ENCODE measurements around the gene NOS3. TPM values are rescaled to one million over a fixed set of nuclear protein-coding genes. Genes with fewer than 3 reads are reported as not detected.

The NOS3 gene
- total RNA-seq, 1 donor from 2014 or later = 0.78 TPM

GRCh38 chr7:150980663-150981062 lies 10.2 kb upstream of the NOS3 start:
- no peak for DNase-seq

DNA sequence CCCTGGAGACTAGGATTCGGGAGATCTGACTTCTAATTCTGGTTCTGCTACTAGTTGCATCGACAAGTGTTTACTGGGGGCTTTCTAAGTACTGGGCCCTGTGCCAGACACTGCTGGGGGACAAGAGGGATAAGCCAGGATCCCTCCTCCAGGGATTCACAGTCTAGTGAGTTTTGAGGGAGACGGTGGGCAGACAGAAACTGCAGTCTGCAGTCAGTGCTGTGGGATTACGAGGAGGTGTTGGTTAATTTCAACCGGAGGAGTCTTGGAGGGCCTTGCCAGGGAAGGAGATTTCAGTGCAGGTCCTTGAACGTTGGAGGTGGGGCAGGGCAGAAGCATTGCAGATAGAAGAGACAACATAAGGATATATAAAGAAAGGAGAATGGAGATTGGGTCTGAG lies 9.2 kb upstream of the NOS3 start:
- DNase-seq = no peak

GRCh38 chr7:150982351-150982750 lies 8.5 kb upstream of the NOS3 start:
- DNase-seq = peak; percentile 62

DNA sequence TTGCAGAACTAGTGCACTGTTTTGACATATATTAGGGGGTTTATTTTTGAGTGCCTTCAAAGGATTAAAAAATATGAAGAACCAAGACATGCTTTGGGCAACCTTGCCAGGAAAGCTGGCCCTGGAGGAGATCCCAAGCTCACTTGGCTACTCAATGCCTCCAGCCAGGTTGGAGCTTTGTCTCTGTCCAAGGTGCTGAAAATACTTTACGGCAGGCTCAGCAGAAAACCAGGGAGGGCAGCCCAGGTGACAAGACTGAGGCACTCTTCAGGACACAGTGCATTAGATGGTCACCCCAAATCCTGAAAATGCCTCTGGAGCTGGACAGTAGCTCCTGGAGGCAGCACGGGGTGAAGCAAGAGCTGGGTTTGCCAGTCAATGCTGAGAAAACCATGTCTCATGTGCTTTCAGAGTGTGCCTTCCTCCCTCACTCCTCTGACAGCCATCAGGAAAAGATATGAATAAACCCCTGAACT lies 6.9 kb upstream of the NOS3 start:
- DNase-seq = no peak

DNA sequence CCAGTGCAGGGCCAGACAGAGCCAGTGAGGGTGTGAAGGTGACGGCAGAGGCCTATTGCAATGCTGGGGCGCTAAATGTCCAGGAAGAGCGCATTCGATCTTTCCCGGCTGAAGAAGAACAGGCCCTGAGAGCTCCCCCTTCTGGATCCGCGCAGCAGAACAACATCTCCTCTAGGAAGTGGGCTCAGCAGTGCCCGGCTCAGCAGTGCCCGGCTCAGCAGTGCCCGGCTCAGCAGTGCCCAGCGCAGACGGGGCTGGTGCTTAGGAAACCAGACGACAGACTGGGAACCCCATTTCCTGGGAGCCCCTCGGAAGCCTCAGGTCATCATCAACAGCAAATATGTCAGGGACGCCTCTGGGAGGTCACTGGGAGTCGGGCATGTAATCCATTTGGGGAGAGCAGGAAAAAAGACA lies 4.7 kb upstream of the NOS3 start:
- DNase-seq = peak; percentile 40

DNA sequence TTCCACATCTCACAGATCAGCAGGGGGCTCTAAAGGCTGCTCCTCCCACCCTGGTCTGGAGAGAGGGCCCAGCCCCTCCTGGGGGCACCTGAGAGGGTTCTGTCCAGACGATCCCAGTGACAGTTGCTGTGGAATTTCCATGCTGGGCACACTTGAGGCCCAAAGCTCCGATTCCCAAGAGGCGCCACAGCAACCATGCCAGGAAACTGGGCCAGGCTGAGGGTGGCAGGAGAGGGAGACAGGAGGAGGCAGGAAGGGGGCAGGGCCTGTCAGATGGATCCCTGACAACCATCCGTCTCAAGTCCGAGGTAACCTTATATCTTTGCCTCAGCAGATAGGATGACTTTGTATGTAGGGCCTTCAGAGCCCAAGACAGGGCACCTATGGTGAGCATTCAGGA lies 4.3 kb upstream of the NOS3 start:
- DNase-seq = no peak

DNA sequence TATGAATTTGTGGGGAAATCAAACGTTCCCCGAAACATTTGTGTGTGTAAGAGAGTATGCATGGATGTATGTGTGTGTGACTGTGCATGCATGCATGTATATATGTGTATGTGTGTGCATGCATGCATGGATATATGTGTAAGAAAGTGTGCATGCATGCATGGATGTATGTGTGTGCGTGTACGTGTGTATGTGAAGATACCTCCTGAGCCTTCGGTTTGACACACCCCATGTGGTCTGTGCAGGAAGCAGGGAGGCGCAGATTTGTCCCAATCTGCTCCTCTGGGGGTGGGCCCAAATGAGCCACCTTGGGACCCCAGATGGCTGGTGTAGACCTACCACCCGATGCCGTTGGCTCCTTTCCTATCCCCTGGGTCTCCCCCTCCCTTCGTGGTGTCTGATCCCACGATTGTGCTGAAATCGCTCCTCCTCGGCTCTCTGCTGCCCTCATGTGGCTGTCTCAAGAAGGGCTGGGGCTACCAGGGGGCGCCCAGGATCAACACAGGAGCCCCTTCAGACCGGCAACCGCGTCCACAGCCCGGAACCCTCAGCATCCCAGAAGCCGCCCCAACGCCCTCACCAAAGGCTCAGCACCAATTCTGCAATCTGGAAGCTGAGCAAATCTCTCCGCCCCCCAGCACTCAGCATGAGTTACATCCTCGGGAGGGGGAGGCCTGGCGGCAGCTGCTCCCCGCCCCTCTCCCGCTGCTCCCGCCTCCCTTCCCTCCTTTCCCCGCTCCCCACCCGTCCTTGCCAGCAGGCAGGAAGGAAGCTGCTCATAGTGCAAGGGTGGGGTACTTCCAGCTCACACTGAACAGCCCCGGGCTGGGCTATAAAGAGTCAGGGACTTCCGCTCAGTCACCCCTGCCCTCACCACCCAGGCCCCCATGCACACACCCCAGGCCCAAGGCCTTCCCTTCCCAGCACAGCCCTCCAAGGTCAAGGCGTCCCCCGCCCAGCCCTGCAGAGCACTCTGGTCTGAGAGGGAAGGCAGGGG lies 2.3 kb upstream of the NOS3 start:
- peak; percentile 44 for DNase-seq

DNA sequence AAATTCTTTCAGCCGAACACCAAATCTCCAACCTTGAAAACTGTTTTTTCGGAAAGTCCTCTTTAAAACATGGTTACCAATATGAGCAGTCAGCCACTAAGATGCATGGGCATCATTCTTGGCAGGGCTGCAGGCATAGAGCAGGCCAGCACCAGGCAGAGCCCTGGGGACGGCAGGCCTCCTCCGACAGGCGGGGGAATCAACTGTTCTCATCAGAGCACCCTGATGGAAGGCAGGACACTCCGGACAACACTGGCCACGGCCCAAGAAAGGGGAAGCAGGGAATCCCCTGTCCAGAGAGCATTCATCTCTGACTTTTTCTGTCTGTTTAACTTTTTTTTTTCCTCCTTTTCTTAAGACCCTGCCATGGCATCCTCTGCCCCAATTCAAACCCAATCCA lies 1.4 kb upstream of the NOS3 start:
- no peak for DNase-seq

DNA sequence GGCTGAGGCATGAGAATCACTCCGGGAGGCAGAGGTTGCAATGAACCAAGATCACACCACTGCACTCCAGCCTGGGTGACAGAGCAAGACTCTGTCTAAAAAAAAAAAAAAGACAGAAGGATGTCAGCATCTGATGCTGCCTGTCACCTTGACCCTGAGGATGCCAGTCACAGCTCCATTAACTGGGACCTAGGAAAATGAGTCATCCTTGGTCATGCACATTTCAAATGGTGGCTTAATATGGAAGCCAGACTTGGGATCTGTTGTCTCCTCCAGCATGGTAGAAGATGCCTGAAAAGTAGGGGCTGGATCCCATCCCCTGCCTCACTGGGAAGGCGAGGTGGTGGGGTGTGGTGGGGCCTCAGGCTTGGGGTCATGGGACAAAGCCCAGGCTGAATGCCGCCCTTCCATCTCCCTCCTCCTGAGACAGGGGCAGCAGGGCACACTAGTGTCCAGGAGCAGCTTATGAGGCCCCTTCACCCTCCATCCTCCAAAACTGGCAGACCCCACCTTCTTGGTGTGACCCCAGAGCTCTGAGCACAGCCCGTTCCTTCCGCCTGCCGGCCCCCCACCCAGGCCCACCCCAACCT lies 1.3 kb downstream of the NOS3 start:
- DNase-seq = no peak

DNA sequence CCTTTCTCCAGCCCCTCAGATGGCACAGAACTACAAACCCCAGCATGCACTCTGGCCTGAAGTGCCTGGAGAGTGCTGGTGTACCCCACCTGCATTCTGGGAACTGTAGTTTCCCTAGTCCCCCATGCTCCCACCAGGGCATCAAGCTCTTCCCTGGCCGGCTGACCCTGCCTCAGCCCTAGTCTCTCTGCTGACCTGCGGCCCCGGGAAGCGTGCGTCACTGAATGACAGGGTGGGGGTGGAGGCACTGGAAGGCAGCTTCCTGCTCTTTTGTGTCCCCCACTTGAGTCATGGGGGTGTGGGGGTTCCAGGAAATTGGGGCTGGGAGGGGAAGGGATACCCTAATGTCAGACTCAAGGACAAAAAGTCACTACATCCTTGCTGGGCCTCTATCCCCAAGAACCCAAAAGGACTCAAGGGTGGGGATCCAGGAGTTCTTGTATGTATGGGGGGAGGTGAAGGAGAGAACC lies 2.1 kb downstream of the NOS3 start:
- DNase-seq = no peak

DNA sequence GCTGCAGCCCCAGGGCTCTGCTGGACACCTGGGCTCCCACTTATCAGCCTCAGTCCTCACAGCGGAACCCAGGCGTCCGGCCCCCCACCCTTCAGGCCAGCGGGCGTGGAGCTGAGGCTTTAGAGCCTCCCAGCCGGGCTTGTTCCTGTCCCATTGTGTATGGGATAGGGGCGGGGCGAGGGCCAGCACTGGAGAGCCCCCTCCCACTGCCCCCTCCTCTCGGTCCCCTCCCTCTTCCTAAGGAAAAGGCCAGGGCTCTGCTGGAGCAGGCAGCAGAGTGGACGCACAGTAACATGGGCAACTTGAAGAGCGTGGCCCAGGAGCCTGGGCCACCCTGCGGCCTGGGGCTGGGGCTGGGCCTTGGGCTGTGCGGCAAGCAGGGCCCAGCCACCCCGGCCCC lies 2.7 kb downstream of the NOS3 start:
- no peak for DNase-seq

- no peak for DNase-seq
Measured at GRCh38 chr7:150994141-150994837, 3.5 kb downstream of the NOS3 start.

DNA sequence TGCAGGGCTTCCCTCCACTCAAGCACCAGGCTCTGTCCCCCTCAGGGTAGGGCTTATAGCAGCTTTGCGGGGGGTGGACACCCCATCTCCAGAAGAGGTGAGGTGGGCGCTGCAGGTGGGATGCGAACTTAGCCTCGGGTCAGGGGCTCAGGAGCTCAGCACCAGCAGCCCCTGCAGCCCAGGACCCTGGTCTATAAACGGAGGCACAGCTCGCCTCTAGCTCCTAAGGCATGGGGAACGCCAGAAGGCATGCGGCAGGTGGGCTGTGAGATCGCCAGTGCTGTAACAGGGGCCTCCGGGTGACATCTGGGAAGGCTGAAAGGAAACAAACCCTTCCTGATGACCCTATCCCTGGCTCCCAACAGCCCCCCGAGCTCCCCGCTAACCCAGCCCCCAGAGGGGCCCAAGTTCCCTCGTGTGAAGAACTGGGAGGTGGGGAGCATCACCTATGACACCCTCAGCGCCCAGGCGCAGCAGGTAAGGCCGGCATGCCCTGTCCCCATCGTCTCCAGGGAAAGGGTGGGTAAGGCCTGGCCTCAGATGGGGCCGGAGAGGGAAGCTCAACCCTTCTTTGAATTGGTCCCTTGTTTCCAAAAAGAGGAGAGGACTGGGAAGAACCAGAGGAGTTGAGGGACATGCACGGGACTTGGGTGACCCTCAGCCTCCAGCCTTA lies 4.2 kb downstream of the NOS3 start:
- DNase-seq = no peak

GRCh38 chr7:150996376-150997074 lies 5.7 kb downstream of the NOS3 start:
- DNase-seq = no peak

DNA sequence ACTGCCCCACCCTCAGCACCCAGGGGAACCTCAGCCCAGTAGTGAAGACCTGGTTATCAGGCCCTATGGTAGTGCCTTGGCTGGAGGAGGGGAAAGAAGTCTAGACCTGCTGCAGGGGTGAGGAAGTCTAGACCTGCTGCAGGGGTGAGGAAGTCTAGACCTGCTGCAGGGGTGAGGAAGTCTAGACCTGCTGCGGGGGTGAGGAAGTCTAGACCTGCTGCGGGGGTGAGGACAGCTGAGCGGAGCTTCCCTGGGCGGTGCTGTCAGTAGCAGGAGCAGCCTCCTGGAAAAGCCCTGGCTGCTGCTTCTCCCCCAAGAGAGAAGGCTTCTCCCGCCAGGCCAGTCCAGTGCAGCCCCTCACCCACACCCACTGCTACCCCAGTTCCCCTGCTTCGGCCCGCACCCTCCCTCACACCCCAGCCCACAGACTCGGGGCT lies 6.3 kb downstream of the NOS3 start:
- DNase-seq = no peak

- DNase-seq = no peak
Measured at GRCh38 chr7:150997817-150998216, 7.0 kb downstream of the NOS3 start.

GRCh38 chr7:150998341-150998740 lies 7.5 kb downstream of the NOS3 start:
- DNase-seq = no peak

DNA sequence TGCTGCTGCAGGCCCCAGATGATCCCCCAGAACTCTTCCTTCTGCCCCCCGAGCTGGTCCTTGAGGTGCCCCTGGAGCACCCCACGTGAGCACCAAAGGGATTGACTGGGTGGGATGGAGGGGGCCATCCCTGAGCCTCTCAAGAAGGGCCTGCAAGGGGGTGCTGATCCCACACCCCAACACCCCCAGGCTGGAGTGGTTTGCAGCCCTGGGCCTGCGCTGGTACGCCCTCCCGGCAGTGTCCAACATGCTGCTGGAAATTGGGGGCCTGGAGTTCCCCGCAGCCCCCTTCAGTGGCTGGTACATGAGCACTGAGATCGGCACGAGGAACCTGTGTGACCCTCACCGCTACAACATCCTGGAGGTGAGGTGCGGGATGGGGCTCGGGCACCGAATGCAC lies 8.2 kb downstream of the NOS3 start:
- no peak for DNase-seq

DNA sequence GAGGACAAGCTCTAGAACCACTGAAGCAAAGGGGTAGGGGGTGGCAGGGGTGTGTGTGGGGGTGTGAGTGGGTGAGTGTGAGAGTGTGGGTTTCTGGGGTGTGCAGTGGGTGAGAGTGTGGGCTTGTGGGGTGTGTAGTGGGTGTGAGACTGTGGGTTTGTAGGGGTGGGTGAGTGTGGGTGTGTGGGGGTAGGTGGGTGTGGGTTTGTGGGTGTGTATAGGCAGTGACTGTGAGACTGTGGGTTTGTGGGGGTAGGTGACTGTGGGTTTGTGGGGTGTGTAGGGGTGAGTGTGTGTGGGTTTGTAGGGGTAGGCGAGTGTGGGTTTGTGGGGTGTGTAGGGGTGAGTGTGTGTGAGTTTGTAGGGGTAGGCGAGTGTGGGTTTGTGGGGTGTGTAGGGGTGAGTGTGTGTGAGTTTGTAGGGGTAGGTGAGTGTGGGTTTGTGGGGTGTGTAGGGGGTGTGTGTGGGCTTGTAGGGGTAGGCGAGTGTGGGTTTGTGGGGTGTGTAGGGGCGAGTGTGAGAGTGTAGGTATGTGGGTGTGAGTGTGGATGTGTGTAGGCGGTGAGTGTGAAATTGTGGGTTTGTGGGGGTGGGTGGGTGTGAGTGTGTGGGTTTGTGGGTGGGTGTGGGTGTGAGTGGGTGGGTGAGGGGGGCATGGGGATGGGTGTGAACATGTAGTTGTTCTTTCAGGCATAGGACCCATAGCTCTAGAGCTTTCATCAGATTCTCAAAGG lies 8.8 kb downstream of the NOS3 start:
- DNase-seq = no peak

- no peak for DNase-seq
Measured at GRCh38 chr7:151000897-151001495, 10.2 kb downstream of the NOS3 start.

All from occipital lobe (tissue), 2 donors.